H4 (cell line): ENCODE data around the gene MOCS2. TPM values are rescaled to one million over a fixed set of nuclear protein-coding genes. Genes with fewer than 3 reads are reported as not detected.

Experiments used
- DNase-seq: peaks from one replicate; pipeline ENCODE4 v3.0.0-alpha.2; 2015; ENCODE audit warnings: low spot score
- total RNA-seq: library from RNA; depleted of rRNA; stranded (reverse); fragments of >200 nt; shearing (Covaris generic); gene quantifications from 2 replicates; pipeline ENCODE4 v1.2.3, GENCODE V29; 2014; rRNA removed

The MOCS2 gene
- total RNA-seq, 1 experiment from 2014 or later, result 103 TPM

GRCh38 chr5:53052499-53052898 is 57.1 kb downstream of the MOCS2 start:
- no peak for DNase-seq

- no peak for DNase-seq
These were observed 61.3 kb downstream of the MOCS2 start for GRCh38 chr5:53048248-53048647.

Other genes with a start within 250 kb of the MOCS2 start
- gene ITGA2, start 120.4 kb downstream of the MOCS2 start, total RNA-seq, result 23.4 and 29.0 TPM in 2 replicates